NB4 (cell line): ENCODE measurements around the gene MAPK6.
"Not testable (repeated sequence)": the region's sequence is repeated elsewhere in the genome, so short reads cannot be mapped to it uniquely, and the experiment has no call there.

Source experiments
- DNase-seq: peaks from one replicate; pipeline ENCODE4 v3.0.0; 2010; ENCODE audit warnings: low read depth
- H3K4me3 ChIP-seq: one replicate; pipeline ENCODE4 v1.5.1; 2011; ENCODE audit warnings: mild to moderate bottlenecking, low read depth, low read length, moderate library complexity
- CTCF ChIP-seq: IDR thresholded peaks from one replicate; pipeline ENCODE4 v1.5.1; 2012; ENCODE audit warnings: low read depth, low read length
- MAX ChIP-seq: IDR thresholded peaks from 2 replicates; pipeline ENCODE4 v1.6.1; 2011; ENCODE audit warnings: low read depth, low read length
- MYC ChIP-seq: IDR thresholded peaks from 2 replicates; pipeline ENCODE4 v1.6.1; 2011; ENCODE audit warnings: low read depth, low read length
- POLR2A ChIP-seq: IDR thresholded peaks from 2 replicates; pipeline ENCODE4 v1.6.1; 2011; ENCODE audit warnings: mild to moderate bottlenecking; ENCODE audit not compliant: insufficient read length; ENCODE audit errors: extremely low read depth

MAPK6 gene

DNA sequence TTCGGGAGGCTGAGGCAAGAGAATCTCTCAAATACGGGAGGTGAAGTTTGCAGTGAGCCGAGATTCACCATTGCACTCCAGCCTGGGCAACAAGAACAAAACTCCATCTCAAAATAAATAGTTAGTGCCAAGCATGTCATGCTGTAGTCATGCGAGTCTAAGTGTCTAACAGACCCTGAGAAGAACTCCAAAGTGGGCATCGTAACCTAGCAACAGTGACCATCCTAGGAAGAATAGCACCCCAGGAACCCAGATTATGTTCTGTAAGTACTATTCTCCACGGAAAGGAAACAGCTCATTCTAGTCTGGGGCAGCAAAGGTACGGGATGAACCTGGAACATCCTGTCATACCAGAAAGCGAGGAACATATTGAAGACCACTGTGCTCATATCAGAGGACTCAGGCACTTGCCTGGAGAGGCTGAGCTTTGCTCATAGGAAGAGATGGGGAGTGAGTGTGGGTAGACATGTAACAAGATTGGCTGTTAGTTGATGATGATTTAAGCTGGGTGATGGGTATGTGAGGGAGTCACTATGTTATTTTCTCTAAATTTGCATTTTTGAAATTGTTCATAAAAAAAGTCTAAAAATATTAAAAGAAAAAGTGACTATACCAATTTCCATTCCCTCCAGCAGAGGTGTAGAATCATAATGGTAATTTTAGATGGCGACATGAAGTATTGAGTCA is 61.8 kb downstream of the MAPK6 start:
- H3K4me3 ChIP-seq: no peak overlapping the region
- no peak for TF ChIP-seq POLR2A
- no peak for TF ChIP-seq CTCF
- no peak for TF ChIP-seq MAX
- no peak for TF ChIP-seq MYC
- DNase-seq: no peak

- DNase-seq: peak; percentile 93
- no peak overlapping the region for H3K4me3 ChIP-seq
- no peak for TF ChIP-seq POLR2A
Observed at GRCh38 chr15:52082197-52083036, 63.4 kb downstream of the MAPK6 start.

GRCh38 chr15:52083037-52083359 is 64.0 kb downstream of the MAPK6 start:
- H3K4me3 ChIP-seq, DNase-seq: not testable (repeated sequence)

- no peak overlapping the region for H3K4me3 ChIP-seq
- no peak for DNase-seq
- no peak for TF ChIP-seq CTCF
- TF ChIP-seq MAX: no peak
- TF ChIP-seq POLR2A: no peak
- TF ChIP-seq MYC: no peak
Observed at GRCh38 chr15:52083603-52084002, 64.6 kb downstream of the MAPK6 start.

DNA sequence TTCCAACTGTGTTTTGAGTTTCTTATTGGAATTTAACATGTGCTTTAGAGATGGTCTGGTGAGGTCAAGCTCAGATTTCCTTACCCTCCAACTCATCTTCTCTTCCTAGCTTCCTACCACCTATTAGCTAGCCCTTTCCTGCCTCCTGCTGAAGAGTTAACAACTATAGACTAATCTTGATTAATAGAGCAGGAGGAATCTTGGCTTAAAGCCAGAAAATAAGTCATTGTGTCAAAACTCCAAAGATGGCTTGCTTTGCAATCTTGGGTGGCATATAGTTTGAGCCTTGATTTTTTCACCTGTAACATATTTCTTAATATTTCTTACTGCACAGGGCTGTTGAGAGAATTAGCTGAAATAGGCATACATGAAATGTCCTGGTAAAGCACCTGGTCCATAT is 66.3 kb downstream of the MAPK6 start:
- TF ChIP-seq MYC: no peak
- TF ChIP-seq POLR2A: no peak
- no peak for TF ChIP-seq MAX
- no peak for TF ChIP-seq CTCF
- H3K4me3 ChIP-seq: no peak overlapping the region
- DNase-seq: no peak

DNA sequence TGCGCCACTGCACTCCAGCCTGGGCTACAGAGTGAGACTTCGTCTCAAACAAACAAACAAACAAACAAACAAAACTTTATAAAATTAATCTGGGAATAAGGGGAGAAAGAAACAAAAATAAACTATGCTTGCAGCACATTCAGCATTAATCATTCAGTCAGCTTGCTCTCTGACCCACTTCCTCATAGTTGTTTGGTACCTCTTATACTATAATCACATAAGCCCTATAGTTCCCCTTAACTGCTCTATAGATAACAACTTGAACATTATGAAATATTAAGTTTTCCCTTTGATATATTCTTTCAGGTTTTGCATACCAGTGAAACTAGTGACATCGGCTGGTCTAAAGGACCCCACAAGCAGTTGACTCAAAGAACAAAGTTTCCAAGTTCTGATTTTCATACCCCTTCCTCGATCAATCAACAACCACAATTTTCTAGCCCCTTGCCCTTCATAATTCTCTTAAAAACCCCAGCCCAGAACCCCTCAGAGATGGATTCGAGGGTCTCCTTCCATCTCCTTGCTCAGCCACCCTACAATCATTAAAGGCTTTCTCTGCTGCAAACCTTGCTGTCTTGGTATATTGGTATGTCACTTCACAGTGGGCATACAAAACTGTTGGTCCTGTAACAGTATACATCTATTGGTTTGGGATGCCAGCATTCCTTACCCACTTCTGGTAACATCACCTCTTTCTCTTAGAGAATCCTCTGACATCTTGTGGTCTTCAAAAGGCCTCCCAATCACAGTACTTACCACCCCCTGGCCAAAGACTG is 67.2 kb downstream of the MAPK6 start:
- DNase-seq: peak; percentile 54
- H3K4me3 ChIP-seq: no peak overlapping the region
- TF ChIP-seq MAX (no peak), CTCF (no peak), POLR2A (no peak), MYC (no peak)

- no peak for DNase-seq
- H3K4me3 ChIP-seq: no peak overlapping the region
- TF ChIP-seq MYC (no peak), POLR2A (no peak), CTCF (no peak), MAX (no peak)
Observed at GRCh38 chr15:52090193-52090592, 71.2 kb downstream of the MAPK6 start.
